Body of pancreas (tissue), 4 donors: Measurements from ENCODE around the gene AFF3. TPM values are rescaled to one million over a fixed set of nuclear protein-coding genes. Genes with fewer than 3 reads are reported as not detected.

Source experiments
- ATAC-seq: fragments of 150-250 bp; one replicate; pipeline ENCODE4 v1.9.1; 2016
- DNase-seq, 4 donors: peaks; one replicate each; pipeline ENCODE4 v3.0.0-alpha.2; 2019
- H3K27ac ChIP-seq, 4 donors: fragments of 200-600 bp; sonication (generic); 1 replicate in 3 of 4; 2 replicates in 1 of 4; pipeline versions ENCODE4 v1.5.1 to v1.6.1; 2016 to 2019; ENCODE audit warnings: mild to moderate bottlenecking in 1 of 4, mixed read lengths in 1 of 4, moderate library complexity in 1 of 4
- H3K27me3 ChIP-seq, 2 donors: fragments of 200-600 bp; sonication (generic); one replicate each; pipeline ENCODE4 v1.6.0; 2016; ENCODE audit warnings: mild to moderate bottlenecking in 1 of 2
- H3K36me3 ChIP-seq, 2 donors: fragments of 200-600 bp; sonication (generic); replicated peaks in 1 of 2; 2 replicates each; pipeline ENCODE4 v1.5.1; 2016; ENCODE audit warnings: low read depth in 2 of 2; ENCODE audit not compliant: insufficient read depth in 1 of 2
- H3K4me1 ChIP-seq: fragments of 200-600 bp; sonication (generic); one replicate; pipeline ENCODE4 v1.6.0; 2016
- H3K4me3 ChIP-seq, 2 donors: fragments of 200-600 bp; sonication (generic); 1 replicate in 1 of 2; 2 replicates in 1 of 2; pipeline ENCODE4 v1.5.1; 2016 to 2019
- H3K9me3 ChIP-seq, 3 donors: fragments of 200-600 bp; sonication (generic); 1 replicate in 2 of 3; 2 replicates in 1 of 3; pipeline ENCODE4 v1.5.1; 2016
- POLR2A ChIP-seq, 3 donors: fragments of 450-650 bp; IDR thresholded peaks; one replicate each; pipeline ENCODE4 v1.6.1; 2016; ENCODE audit warnings: antibody characterized with exemption in 3 of 3, mild to moderate bottlenecking in 2 of 3
- WGBS, 2 donors: methylation state at CpG; one replicate each; pipeline ENCODE4 v1.1.5; 2017; 5-methylcytosine and 5-hydroxymethylcytosine counted together
- intact Hi-C: fragments of 100-400 bp; cut with DNase I; formaldehyde crosslinking; loops from one replicate; pipeline ENCODE4 v1.15.1; 2023
- total RNA-seq, 2 donors: library from RNA; depleted of rRNA; stranded (reverse); fragments of >200 nt; gene quantifications; one replicate each; pipeline ENCODE4 v1.1.0, GENCODE V29; 2016
- TF ChIP-seq, protein P1 (sequence below), 7 experiments: fragments of 450-650 bp in 4 of 7; fragments of 200-600 bp in 3 of 7; sonication (generic) in 3 of 7; IDR thresholded peaks; one replicate each; pipeline ENCODE4 v1.5.1; 2016 to 2019; ENCODE audit warnings: antibody characterized with exemption in 7 of 7

The AFF3 gene
- total RNA-seq, 2 donors from 2014 or later, result 0.52 to 0.99 TPM

DNA sequence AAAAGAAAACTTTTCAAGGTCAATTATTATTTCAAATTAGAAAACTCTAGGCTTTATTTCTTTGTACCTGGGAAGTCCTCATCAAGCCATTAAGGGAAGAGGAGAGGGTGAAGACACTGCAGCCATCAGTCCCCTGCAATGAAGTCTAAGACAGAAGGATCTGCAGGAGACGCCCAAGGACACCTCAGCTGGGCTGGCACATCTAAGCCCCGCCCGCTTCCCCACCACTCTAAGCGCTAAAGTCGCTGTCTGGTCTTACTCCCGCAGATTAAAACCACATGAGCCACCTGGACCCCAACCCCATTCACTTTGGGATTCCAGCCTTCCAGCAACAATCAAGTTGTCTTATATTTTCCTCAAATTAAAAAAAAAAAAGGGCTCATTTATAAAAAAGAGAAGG is 104.4 kb downstream of the AFF3 start:
- intact Hi-C loops, result no loop called here
- H3K27ac ChIP-seq, result no peak overlapping the region
- no peaks in the 10 kb centered on the region for H3K36me3 ChIP-seq
- no peaks in the 10 kb centered on the region for H3K9me3 ChIP-seq
- DNase-seq (no peak), ATAC-seq (no peak)
- H3K4me3 ChIP-seq, result no peak overlapping the region
- peaks cover 4% of the 10 kb centered on the region for H3K4me1 ChIP-seq
- TF ChIP-seq, protein P1, sequence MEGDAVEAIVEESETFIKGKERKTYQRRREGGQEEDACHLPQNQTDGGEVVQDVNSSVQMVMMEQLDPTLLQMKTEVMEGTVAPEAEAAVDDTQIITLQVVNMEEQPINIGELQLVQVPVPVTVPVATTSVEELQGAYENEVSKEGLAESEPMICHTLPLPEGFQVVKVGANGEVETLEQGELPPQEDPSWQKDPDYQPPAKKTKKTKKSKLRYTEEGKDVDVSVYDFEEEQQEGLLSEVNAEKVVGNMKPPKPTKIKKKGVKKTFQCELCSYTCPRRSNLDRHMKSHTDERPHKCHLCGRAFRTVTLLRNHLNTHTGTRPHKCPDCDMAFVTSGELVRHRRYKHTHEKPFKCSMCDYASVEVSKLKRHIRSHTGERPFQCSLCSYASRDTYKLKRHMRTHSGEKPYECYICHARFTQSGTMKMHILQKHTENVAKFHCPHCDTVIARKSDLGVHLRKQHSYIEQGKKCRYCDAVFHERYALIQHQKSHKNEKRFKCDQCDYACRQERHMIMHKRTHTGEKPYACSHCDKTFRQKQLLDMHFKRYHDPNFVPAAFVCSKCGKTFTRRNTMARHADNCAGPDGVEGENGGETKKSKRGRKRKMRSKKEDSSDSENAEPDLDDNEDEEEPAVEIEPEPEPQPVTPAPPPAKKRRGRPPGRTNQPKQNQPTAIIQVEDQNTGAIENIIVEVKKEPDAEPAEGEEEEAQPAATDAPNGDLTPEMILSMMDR (IDR thresholded peaks at IDR 0.05), result no peak
- no peak for TF ChIP-seq POLR2A (IDR thresholded peaks at IDR 0.05)
- no peaks in the 10 kb centered on the region for H3K27me3 ChIP-seq
- WGBS, 2 donors, result 72 to 78% methylated on average over 6 of the region's 6 CpGs

DNA sequence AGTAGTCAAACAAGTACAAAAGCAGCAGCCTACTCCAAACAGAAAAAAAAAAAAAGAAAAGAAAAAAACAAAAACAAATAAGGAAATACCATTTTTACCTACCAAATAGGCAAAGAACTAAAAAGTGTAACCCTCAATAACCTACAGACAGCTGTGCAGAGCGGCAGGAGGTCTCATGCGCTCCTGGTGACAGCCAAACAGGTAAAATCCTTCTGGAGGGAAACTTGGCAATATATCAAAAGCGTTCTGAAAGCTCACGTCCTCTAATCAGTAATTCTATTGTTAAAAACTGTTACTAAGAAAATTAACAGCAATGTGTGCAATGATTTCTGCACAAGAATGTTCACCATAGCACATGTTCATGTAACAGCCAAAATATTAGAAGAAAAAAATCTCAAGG is 105.6 kb downstream of the AFF3 start:
- Histone ChIP-seq H3K36me3 (no peaks in the 10 kb centered on the region), H3K27ac (no peak overlapping the region), H3K4me1 (peaks cover 4% of the 10 kb centered on the region), H3K27me3 (no peaks in the 10 kb centered on the region), H3K4me3 (no peak overlapping the region), H3K9me3 (no peaks in the 10 kb centered on the region)
- DNase-seq (no peak), ATAC-seq (no peak)
- TF ChIP-seq, protein P1 (IDR thresholded peaks at IDR 0.05), result no peak
- TF ChIP-seq POLR2A (IDR thresholded peaks at IDR 0.05), result no peak
- WGBS, 2 donors, result 31 to 34% methylated on average over 4 of the region's 4 CpGs
- intact Hi-C loops, result no loop called here

DNA sequence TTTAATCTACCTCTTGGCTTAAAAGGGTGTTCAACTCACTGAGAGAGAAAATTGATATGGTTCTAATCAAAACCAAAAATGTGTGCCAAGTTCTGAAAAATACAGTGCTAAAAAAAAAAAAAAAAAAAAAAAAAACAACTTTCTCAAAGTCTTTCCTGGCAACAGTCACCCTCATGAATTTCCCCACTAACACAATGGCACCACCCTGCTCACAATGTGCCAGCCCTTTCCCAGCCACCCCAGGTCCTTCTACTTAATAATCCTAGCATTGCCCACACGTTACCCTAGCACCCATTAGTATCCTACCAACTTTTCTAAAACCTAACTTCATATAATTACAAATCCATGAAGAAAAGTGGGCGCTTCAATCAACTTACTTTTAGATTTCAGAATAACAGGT is 106.4 kb downstream of the AFF3 start:
- Histone ChIP-seq H3K27me3 (no peaks in the 10 kb centered on the region), H3K9me3 (no peaks in the 10 kb centered on the region), H3K4me1 (peaks cover 4% of the 10 kb centered on the region), H3K4me3 (no peak overlapping the region), H3K27ac (no peak overlapping the region), H3K36me3 (no peaks in the 10 kb centered on the region)
- TF ChIP-seq, protein P1 (IDR thresholded peaks at IDR 0.05), result no peak
- no peak for TF ChIP-seq POLR2A (IDR thresholded peaks at IDR 0.05)
- no peak for DNase-seq
- ATAC-seq, result no peak
- 90 to 98% methylated on average over 2 of the region's 2 CpGs for WGBS, 2 donors
- intact Hi-C loops, result no loop called here

DNA sequence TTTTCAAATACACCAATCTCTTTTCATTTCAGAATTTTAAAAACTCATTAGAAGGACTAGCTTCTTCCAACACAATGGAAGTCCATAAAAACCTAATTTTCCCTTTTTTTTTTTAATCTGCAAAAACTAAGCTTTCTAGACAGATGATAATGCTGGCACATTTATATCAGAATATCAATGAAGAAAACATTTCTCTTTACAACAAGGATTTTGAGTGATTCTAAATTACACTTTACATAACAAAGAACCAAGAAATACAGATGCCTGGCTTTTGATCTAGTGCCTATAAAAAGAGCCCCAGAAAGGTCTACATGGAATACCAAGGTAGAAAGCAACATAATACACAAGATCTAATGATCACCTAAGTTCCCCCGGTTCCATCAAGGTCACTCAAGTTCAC is 108.0 kb downstream of the AFF3 start:
- Histone ChIP-seq H3K4me1 (peaks cover 4% of the 10 kb centered on the region), H3K27me3 (no peaks in the 10 kb centered on the region), H3K9me3 (no peaks in the 10 kb centered on the region), H3K36me3 (no peaks in the 10 kb centered on the region), H3K4me3 (no peak overlapping the region), H3K27ac (no peak overlapping the region)
- intact Hi-C loops, result no loop called here
- 35 to 48% methylated on average over 1 of the region's 1 CpG for WGBS, 2 donors
- DNase-seq (no peak), ATAC-seq (no peak)
- TF ChIP-seq POLR2A (IDR thresholded peaks at IDR 0.05), result no peak
- TF ChIP-seq, protein P1 (IDR thresholded peaks at IDR 0.05), result no peak

DNA sequence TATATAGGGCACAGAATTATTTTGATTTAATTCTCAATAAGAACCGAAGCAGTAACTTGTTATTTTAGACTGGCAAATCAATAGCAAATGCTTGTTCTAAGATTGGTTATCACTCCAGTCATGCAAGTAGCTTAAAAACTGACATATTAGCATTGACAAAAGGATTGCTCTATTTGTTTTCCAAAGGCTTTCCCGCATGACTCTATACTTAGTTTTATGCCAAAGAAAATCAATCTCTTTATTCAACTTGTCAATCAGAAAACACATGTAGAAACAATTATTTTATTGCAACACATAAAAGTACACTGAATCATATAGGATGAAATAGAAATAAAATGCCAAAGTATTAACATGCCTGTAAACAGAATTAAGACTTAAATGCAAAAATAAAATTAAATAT is 108.4 kb downstream of the AFF3 start:
- DNase-seq, result no peak
- H3K4me3 ChIP-seq, result no peak overlapping the region
- no peaks in the 10 kb centered on the region for H3K36me3 ChIP-seq
- no peaks in the 10 kb centered on the region for H3K27me3 ChIP-seq
- 21 to 27% methylated on average over 2 of the region's 2 CpGs for WGBS, 2 donors
- H3K27ac ChIP-seq, result no peak overlapping the region
- TF ChIP-seq POLR2A (IDR thresholded peaks at IDR 0.05), result no peak
- TF ChIP-seq, protein P1 (IDR thresholded peaks at IDR 0.05), result no peak
- intact Hi-C loops, result no loop called here
- H3K9me3 ChIP-seq, result no peaks in the 10 kb centered on the region
- no peak for ATAC-seq
- peaks cover 4% of the 10 kb centered on the region for H3K4me1 ChIP-seq
